HG03280 (cell line): ENCODE results near the gene UBR1.
A peak's percentile ranks its signal among the peaks of the same experiment; 100 is the strongest.

ENCODE experiments used
- ATAC-seq: cut with Tn5 transposase; IDR thresholded peaks from one replicate; pipeline ENCODE4 v1.9.1; 2021; ENCODE audit warnings: mild to moderate bottlenecking, moderate library complexity; ENCODE audit not compliant: unreplicated experiment

Gene UBR1

DNA sequence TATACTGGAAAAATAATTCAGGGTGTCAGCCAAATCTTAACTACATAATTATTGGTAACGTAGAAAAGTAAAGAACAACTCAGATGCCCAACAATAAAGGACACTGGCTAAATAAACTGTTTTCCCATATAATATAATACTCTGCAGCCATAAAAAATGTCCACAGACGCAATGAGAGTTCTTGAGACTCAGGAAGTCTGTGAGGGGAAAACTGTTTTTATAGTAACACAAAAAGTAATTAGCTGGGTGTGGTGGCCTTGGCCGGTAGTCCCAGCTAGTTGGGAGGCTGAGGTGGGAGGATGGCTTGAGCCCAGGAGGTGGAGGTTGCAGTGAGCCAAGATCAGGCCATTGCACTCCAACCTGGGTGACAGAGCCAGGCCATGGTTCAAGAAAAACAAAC is 5.5 kb upstream of the UBR1 start:
- no peak for ATAC-seq

- no peak for ATAC-seq
Observed at GRCh38 chr15:43107751-43108150, 1.9 kb upstream of the UBR1 start.

GRCh38 chr15:43106486-43106829 is 620 bp upstream of the UBR1 start:
- ATAC-seq: no peak

GRCh38 chr15:43105077-43105736 is 631 bp downstream of the UBR1 start:
- ATAC-seq: peak; percentile 13

GRCh38 chr15:43104426-43104825 is 1.4 kb downstream of the UBR1 start:
- no peak for ATAC-seq

GRCh38 chr15:43103907-43104306 is 1.9 kb downstream of the UBR1 start:
- no peak for ATAC-seq

DNA sequence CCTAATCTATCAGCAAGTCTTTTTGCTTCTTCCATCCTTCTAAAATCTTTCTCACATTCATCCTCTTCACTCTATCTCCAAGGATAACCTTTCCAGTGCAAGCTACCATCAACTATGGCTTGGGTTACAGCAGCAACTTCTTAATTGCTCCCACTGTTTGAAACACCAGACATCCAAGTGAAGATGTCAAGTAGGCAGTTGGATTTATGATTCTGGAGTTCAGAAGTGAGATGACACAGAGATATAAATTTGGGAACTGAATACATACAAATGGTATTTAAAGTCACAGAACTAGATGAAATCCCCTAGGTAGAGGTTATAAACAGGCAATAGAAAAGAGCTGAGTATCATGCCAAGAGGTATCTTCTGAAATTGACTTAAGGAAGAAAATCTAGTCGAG is 3.7 kb downstream of the UBR1 start:
- no peak for ATAC-seq

DNA sequence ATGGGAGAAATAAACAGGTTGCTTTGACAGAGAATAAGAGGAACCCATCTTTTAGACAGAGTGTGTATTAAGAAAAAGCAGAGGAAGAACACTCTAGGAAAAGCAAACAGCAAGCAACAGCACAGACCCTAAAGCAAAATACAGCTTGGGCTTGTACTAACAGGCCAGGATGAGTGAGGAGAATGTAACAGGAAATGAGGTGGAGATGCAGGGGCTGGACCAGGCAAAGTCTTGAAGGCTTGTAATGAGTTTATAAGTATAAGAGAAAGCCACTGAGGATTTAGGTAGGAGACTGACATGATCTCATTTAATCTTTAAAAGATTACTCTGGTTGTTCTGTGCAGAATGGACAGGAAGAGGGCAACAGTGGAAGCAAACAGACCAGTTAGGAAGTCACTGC is 4.9 kb downstream of the UBR1 start:
- ATAC-seq: no peak

GRCh38 chr15:43099105-43099845 is 6.6 kb downstream of the UBR1 start:
- no peak for ATAC-seq

GRCh38 chr15:43096411-43096810 is 9.4 kb downstream of the UBR1 start:
- no peak for ATAC-seq

DNA sequence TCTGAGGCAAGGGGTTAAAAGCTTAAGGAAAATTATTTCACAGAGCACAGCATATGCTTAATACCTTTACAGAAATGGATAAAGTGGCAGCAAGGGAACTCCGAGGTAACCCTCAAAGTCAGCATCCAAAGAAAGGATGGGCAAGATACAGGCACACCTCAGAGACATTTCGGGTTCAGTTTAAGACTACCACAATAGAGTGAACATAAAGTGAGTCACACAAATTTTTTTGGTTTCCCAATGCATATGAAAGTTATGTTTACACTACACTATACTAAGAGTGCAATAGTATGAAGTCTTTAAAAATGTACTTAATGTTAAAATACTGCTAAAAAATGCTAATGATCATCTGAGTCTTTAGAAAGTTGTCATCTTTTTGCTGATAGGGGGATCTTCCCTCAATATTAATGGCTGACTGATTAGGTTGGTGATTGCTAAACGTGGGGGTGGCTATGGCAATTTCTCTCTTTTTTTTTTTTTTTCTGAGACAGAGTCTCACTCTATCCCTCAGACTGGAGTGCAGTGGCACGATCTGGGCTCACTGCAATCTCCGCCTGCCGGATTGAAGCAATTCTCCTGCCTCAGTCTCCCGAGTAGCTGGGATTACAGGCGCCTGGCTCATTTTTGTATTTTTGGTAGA is 10.0 kb downstream of the UBR1 start:
- ATAC-seq: no peak

GRCh38 chr15:43095243-43095642 is 10.6 kb downstream of the UBR1 start:
- no peak for ATAC-seq

DNA sequence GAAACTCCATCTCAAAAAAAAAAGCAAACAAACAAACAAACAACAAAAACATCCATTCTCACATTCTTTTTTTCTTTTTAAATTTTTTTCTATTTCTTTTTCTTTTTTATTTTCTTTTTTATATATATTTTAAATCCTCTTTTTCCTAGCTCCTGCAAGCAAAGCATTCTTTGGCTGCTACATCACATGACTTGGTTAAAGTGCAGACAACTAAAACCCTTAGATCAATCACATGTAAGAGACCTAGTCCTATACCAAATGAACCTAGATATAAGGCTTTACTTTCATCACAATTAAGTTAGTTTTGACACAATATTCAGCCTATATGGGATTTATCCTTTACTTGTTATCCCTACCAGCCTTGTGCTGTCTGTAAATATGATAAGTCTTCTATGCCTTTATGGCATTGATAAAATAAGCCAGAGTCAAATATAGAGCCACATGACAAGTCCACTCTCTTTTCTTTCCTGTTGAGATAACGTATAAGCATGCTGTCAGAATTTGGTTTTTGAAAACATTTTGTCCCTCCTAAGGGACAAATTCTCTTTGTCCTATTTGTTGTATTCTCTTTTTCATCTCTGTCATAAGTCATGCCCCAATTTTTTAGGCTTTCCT is 11.3 kb downstream of the UBR1 start:
- no peak for ATAC-seq

DNA sequence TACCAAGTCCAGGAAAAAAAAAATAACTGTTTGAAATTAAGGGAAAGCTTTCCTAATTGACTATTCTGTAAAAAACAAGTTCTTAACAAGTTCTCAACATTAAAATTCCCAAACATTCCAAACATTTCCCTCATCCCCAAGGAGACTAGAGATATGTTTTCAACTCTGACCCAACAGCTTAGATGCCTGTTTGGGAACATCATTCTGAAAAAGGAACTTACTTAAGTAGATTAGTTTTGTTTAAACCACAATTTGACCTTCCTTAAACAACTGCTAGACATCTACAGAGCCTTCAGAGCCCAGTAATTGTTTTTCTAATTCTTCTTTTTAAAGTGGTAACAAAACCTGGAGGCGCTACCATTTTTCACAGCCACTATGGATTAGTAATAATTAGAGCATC is 12.8 kb downstream of the UBR1 start:
- no peak for ATAC-seq

GRCh38 chr15:43091859-43092258 is 14.0 kb downstream of the UBR1 start:
- no peak for ATAC-seq

- no peak for ATAC-seq
Observed at GRCh38 chr15:43086551-43086950, 19.3 kb downstream of the UBR1 start.

GRCh38 chr15:43085921-43086320 is 19.9 kb downstream of the UBR1 start:
- no peak for ATAC-seq

DNA sequence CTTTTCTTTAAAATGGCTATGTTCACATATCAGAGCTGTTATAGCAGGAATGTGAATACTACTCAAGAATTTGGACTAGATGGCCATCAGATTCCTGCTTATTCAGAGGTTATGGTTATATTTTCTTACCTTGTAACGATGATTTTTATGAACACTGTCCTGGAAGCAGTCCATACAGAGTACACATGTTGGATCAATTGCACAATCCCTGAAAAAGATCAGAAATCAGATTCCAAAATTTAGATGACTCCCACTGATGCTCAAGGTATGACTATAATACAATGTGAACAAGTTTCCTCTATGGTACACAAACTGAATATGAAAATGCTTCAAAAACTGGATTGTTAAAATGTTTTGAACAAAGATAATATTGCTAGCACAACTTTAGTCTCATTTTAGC is 23.3 kb downstream of the UBR1 start:
- no peak for ATAC-seq

DNA sequence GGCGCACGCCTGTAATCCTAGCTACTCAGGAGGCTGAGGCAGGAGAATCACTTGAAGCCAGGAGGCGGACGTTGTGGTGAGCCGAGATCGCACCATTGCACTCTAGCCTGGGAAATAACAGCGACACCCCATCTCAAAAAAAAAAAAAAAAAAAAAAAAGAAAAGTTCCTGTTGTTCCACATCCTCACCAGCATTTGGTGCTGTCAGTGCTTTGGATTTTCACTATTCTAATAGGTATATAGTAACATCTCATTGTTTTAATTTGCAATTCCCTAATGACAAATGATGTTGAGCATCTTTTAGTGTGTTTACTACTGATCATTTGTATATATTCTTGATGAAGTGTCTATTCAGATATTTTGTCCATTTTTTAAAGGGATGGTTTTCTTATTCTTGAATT is 24.6 kb downstream of the UBR1 start:
- no peak for ATAC-seq

DNA sequence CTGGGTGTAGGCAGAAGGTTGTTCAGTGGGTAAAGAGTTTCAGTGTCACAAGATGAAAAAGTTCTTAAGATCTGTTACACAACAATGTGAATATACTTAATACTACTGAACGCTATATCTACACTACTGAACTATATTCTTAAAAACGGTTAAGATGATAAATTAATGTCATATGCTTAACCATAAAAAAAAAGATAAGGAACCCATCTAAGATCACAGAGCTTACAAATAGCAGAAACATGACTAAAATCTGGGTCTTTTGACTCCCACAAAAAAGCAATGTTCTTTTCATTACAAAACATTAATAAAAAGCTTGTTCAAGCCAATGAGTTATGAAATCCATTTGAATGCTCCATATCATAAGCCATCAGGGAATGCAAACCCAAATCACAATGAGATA is 34.4 kb downstream of the UBR1 start:
- ATAC-seq: no peak

DNA sequence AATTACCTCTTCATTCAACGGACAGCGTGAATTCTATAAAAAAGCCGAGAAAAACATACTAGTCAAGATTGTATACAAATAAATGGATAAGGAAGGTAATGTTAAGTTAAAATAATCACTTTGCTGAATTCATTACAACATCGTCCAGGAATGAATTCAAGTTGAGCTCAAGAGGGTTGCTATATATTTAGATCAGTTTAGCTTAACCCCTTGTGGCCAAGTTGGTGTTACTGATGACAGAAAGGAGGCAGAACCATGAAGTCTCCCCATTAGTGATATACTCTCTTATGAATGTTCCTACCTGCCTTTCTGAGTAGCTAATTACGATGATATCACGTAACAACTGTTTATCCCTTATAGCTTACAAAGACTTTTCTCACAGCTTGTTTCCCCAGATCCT is 34.9 kb downstream of the UBR1 start:
- no peak for ATAC-seq

DNA sequence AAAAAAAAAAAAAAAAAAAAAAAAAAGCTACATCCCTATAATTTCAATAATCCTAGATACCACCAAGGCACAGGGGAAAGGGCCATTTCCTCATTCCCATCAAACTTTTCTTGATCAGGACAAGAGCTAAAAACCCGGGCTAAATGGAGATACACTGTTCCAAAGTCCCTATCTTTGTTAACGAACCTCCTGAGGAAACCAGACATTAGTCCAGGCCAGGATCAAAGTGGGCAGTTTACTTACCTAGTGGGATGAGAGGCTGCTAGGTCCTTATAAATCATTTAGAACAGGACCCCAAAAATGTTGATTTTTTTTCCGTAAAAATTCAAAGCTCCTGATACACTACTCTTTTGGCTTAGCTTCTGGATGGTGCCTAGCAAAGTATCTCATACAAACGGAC is 35.6 kb downstream of the UBR1 start:
- no peak for ATAC-seq
